NCI-H345 (cell line): ENCODE results near the gene METRNL.
"Not testable (repeated sequence)": the region's sequence is repeated elsewhere in the genome, so short reads cannot be mapped to it uniquely, and the experiment has no call there.

Experiments used
- DNase-seq: peaks from one replicate; lab custom pipeline; 2025; lab: John Stamatoyannopoulos, UW

Gene METRNL

GRCh38 chr17:83079352-83079747 lies at the start of gene METRNL:
TSS of gene METRNL (plus strand) at chr17:83079609. CDS start at chr17:83079816, 207 bp downstream.
- DNase-seq, result peak; percentile 78

GRCh38 chr17:83030432-83030831 lies 49.0 kb upstream of the METRNL start:
- no peak for DNase-seq

GRCh38 chr17:83031321-83031945 lies 48.0 kb upstream of the METRNL start:
- no peak for DNase-seq

- not testable (repeated sequence) for DNase-seq
Observed at GRCh38 chr17:83031946-83032451, 47.4 kb upstream of the METRNL start.

- DNase-seq, result no peak
Observed at GRCh38 chr17:83032781-83033180, 46.6 kb upstream of the METRNL start.

GRCh38 chr17:83034525-83034924 lies 44.9 kb upstream of the METRNL start:
- no peak for DNase-seq

- DNase-seq, result no peak
Observed at GRCh38 chr17:83035722-83036121, 43.7 kb upstream of the METRNL start.

GRCh38 chr17:83036193-83036592 lies 43.2 kb upstream of the METRNL start:
- no peak for DNase-seq

GRCh38 chr17:83036666-83037065 lies 42.7 kb upstream of the METRNL start:
- no peak for DNase-seq

- DNase-seq, result no peak
Observed at GRCh38 chr17:83037084-83037873, 42.1 kb upstream of the METRNL start.

- no peak for DNase-seq
Observed at GRCh38 chr17:83037874-83038165, 41.6 kb upstream of the METRNL start.

- not testable (repeated sequence) for DNase-seq
Observed at GRCh38 chr17:83038983-83039382, 40.4 kb upstream of the METRNL start.

GRCh38 chr17:83041305-83041704 lies 38.1 kb upstream of the METRNL start:
- DNase-seq, result no peak

- no peak for DNase-seq
Observed at GRCh38 chr17:83042522-83043158, 36.8 kb upstream of the METRNL start.

GRCh38 chr17:83044479-83044878 lies 34.9 kb upstream of the METRNL start:
- DNase-seq, result not testable (repeated sequence)

- no peak for DNase-seq
Observed at GRCh38 chr17:83046448-83047181, 32.8 kb upstream of the METRNL start.

GRCh38 chr17:83047182-83047478 lies 32.3 kb upstream of the METRNL start:
- no peak for DNase-seq

- not testable (repeated sequence) for DNase-seq
Observed at GRCh38 chr17:83047818-83048475, 31.5 kb upstream of the METRNL start.

- DNase-seq, result peak; percentile 89
Observed at GRCh38 chr17:83050651-83051395, 28.6 kb upstream of the METRNL start.

GRCh38 chr17:83051396-83052240 lies 27.8 kb upstream of the METRNL start:
- DNase-seq, result peak; percentile 99
